NB4 (cell line): ENCODE results near the gene ZNF490.

Source experiments
- DNase-seq: peaks from one replicate; pipeline ENCODE4 v3.0.0; 2010; ENCODE audit warnings: low read depth
- H3K4me3 ChIP-seq: one replicate; pipeline ENCODE4 v1.5.1; 2011; ENCODE audit warnings: mild to moderate bottlenecking, low read depth, low read length, moderate library complexity
- MYC ChIP-seq: IDR thresholded peaks from 2 replicates; pipeline ENCODE4 v1.6.1; 2011; ENCODE audit warnings: low read depth, low read length
- POLR2A ChIP-seq: IDR thresholded peaks from 2 replicates; pipeline ENCODE4 v1.6.1; 2011; ENCODE audit warnings: mild to moderate bottlenecking; ENCODE audit not compliant: insufficient read length; ENCODE audit errors: extremely low read depth
- TF ChIP-seq, protein P1 (sequence below): IDR thresholded peaks from one replicate; pipeline ENCODE4 v1.5.1; 2012; ENCODE audit warnings: low read depth, low read length
- TF ChIP-seq, protein P2 (sequence below): IDR thresholded peaks from 2 replicates; pipeline ENCODE4 v1.6.1; 2011; ENCODE audit warnings: low read depth, low read length

The ZNF490 gene

DNA sequence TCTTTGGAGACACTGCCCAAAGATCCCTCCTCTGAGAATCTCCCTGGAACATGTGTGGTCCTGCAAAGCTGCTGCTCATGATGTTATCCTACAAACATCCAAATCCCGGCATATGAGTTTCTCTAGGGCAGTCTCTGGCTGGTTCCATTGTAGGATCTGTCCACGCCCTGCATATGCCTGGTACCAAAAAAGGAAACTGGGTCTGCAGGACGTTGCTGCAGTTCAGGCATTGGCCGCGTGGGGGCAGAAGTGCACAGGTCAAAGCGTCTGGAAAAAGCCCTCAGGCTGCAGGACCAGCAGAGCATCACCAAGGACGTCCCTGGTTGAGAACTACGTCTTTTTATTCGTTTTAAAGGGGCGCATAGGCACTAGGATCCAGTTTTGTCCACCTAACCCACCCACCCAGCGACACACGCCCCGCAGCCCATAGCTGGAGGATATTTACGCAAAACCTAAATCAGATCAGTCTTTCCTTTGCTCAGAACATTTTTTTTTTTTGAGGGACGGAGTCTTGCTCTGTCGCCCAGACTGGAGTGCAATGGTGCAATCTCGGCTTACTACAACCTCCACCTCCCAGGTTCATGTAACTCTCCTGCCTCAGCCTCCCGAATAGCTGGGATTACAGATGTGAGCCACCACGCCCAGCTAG is 46.5 kb downstream of the ZNF490 start:
- peak; percentile 85 for DNase-seq
- no peak overlapping the region for H3K4me3 ChIP-seq
- TF ChIP-seq, protein P1, sequence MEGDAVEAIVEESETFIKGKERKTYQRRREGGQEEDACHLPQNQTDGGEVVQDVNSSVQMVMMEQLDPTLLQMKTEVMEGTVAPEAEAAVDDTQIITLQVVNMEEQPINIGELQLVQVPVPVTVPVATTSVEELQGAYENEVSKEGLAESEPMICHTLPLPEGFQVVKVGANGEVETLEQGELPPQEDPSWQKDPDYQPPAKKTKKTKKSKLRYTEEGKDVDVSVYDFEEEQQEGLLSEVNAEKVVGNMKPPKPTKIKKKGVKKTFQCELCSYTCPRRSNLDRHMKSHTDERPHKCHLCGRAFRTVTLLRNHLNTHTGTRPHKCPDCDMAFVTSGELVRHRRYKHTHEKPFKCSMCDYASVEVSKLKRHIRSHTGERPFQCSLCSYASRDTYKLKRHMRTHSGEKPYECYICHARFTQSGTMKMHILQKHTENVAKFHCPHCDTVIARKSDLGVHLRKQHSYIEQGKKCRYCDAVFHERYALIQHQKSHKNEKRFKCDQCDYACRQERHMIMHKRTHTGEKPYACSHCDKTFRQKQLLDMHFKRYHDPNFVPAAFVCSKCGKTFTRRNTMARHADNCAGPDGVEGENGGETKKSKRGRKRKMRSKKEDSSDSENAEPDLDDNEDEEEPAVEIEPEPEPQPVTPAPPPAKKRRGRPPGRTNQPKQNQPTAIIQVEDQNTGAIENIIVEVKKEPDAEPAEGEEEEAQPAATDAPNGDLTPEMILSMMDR: peak; percentile 96
- TF ChIP-seq MYC: no peak
- TF ChIP-seq, protein P2, sequence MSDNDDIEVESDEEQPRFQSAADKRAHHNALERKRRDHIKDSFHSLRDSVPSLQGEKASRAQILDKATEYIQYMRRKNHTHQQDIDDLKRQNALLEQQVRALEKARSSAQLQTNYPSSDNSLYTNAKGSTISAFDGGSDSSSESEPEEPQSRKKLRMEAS: 0 out of 2 replicates have a peak, but pooled peaks have one; percentile 31

- H3K4me3 ChIP-seq: no peak overlapping the region
- no peak for DNase-seq
- TF ChIP-seq MYC (no peak), POLR2A (no peak)
- TF ChIP-seq, protein P1: no peak
- TF ChIP-seq, protein P2: no peak
These were observed 55.1 kb downstream of the ZNF490 start for GRCh38 chr19:12555456-12555930.

GRCh38 chr19:12551060-12551832 is 59.4 kb downstream of the ZNF490 start, which contains the start of gene ZNF564:
Gene ZNF564 (minus strand): TSS chr19:12551482. CDS start chr19:12551332, 150 bp downstream.
- H3K4me3 ChIP-seq: peak within 1 kb of the TSS; percentile 89
- DNase-seq: peak; percentile 100
- TF ChIP-seq, protein P2: peak; percentile 47; the same call in 1 of the 2 replicates
- peak; percentile 89 for TF ChIP-seq POLR2A
- TF ChIP-seq MYC: 0 out of 2 replicates have a peak, but pooled peaks have one; percentile 38
- TF ChIP-seq, protein P1: no peak

- DNase-seq: no peak
These were observed 63.7 kb downstream of the ZNF490 start for GRCh38 chr19:12546903-12547302.

DNA sequence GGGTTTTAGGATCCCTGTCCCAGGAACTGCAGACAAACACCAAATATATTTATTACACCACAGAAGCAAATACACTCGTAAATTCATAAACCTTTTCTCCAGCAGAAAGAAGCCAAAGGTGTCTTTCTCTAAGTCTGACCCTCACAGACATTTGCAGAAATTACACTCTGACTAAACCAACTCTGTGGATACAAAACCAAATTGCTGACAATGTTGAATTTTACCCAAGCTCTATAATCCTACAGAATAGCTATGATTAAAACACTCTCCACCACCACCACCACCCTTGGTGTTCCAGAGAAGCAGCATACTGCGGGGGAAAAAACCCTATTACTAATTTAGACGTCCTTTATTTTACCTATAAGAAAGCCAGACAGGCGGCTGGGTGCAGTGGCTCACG is 64.5 kb downstream of the ZNF490 start:
- H3K4me3 ChIP-seq: no peak overlapping the region
- no peak for DNase-seq
- TF ChIP-seq MYC: no peak
- no peak for TF ChIP-seq POLR2A

More at GRCh38 chr19:12546903-12547302, 63.7 kb downstream of the ZNF490 start:
- TF ChIP-seq, protein P2: no peak
- TF ChIP-seq POLR2A: no peak
- TF ChIP-seq, protein P1: no peak
- TF ChIP-seq MYC: no peak
- H3K4me3 ChIP-seq: no peak overlapping the region

GRCh38 chr19:12545267-12545666 is 65.3 kb downstream of the ZNF490 start:
- H3K4me3 ChIP-seq: no peak overlapping the region
- TF ChIP-seq, protein P1: no peak
- TF ChIP-seq MYC (no peak), POLR2A (no peak)
- TF ChIP-seq, protein P2: no peak
- DNase-seq: no peak
